Measurements from ENCODE around the gene PRELP. TPM values are rescaled to one million over a fixed set of nuclear protein-coding genes. Genes with fewer than 3 reads are reported as not detected.

Gene PRELP
- total and polyA plus RNA-seq, 2 of the 8 experiments (the other 6 are each of a cell fraction or from before 2014, with no cell fraction given) = 0.13 to 0.23 TPM

DNA sequence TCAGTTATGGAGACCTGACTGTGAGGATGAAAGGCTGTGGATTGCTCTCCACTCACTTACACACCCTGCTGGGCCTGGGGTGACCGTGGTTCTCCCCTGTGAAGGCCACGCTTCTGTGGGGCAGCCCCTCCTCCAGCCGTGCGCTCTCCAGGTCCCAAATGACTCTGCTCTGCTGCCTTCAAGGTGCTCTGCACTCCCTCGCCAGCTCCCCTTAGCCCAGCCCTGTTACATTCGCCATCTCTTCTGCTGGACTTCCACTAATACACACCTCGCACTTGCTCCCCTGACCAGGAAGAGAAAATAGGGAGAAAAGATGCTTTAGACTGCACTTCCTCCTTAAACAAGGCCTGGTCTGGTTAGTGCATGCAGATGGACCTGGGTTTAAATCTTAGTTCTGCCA is 42.9 kb downstream of the PRELP start:
- Histone ChIP-seq H3K23me2 (ENCODE audit: low read depth, low read length) (peaks cover 2% of the 10 kb centered on the region; the same call in 1 of the 2 replicates), H3K36me3 (ENCODE audit: control insufficient read depth in 2 of 4, insufficient read depth in 4 of 4, low read length in 3 of 4) (no peaks in the 10 kb centered on the region), H3K56ac (replicated peaks; ENCODE audit: insufficient read length, low read depth, low read length) (no peak overlapping the region), H3K23ac (ENCODE audit: insufficient read length) (no peak overlapping the region), H4K20me1 (replicated peaks in 1 of 2; ENCODE audit: control insufficient read depth in 1 of 2, insufficient read depth in 2 of 2, low read length in 2 of 2) (peaks cover 0 to 2% of the 10 kb centered on the region in 2 experiments), H2BK20ac (ENCODE audit: low read length) (peak overlapping the region; percentile 95; the same call in 1 of the 2 replicates), H3K27ac (ENCODE audit: low read depth, low read length) (no peak overlapping the region), H4K91ac (replicated peaks; ENCODE audit: insufficient read length, low read length) (no peak overlapping the region), H4K8ac (ENCODE audit: extremely low read depth, insufficient read depth, low read length) (no peak overlapping the region), H3K14ac (ENCODE audit: insufficient read length) (no peak overlapping the region), H3K9me3 (ENCODE audit: insufficient read depth in 2 of 2, low read depth in 1 of 2, low read length in 1 of 2) (no peaks in the 10 kb centered on the region), H3K4ac (replicated peaks; ENCODE audit: insufficient read length, low read depth, low read length) (peak overlapping the region; percentile 50), H3K4me3 (ENCODE audit: extremely low read depth in 1 of 4, insufficient read depth in 2 of 4, low read depth in 3 of 4, low read length in 4 of 4) (peak overlapping the region in 1 of 4 experiments; percentile 47; a peak in 4 of 8 replicates), H3K27me3 (replicated peaks in 1 of 4; ENCODE audit: control insufficient read depth in 3 of 4, extremely low read depth in 1 of 4, insufficient read depth in 3 of 4, low read length in 3 of 4) (peaks cover 7 to 66% (median 53%) of the 10 kb centered on the region in 4 experiments), H3K18ac (ENCODE audit: extremely low read depth, low read length) (no peak overlapping the region), H2BK12ac (ENCODE audit: low read depth, low read length) (peak overlapping the region; percentile 88), H3K79me2 (ENCODE audit: control insufficient read depth in 1 of 2, insufficient read depth in 2 of 2, low read length in 2 of 2) (no peaks in the 10 kb centered on the region), H4K5ac (ENCODE audit: insufficient read length, low read depth, low read length) (no peak overlapping the region), H3K4me2 (ENCODE audit: insufficient read depth in 1 of 2, low read depth in 2 of 2, low read length in 2 of 2) (peak overlapping the region; percentile 62 to 63), H2AFZ (ENCODE audit: low read length) (no peak overlapping the region), H3K9ac (replicated peaks in 1 of 4; ENCODE audit: extremely low read depth in 1 of 4, low read depth in 3 of 4, low read length in 3 of 4) (no peak overlapping the region), H3K4me1 (replicated peaks in 1 of 4; ENCODE audit: control insufficient read depth in 3 of 4, insufficient read depth in 4 of 4, low read length in 3 of 4) (peaks cover 29 to 65% (median 48%) of the 10 kb centered on the region in 4 experiments), H3K79me1 (ENCODE audit: low read depth, low read length) (no peaks in the 10 kb centered on the region), H2AK5ac (ENCODE audit: low read depth, low read length) (peak overlapping the region; percentile 71; the same call in 1 of the 2 replicates), H2BK5ac (ENCODE audit: low read depth, low read length) (peak overlapping the region; percentile 40; the same call in 1 of the 2 replicates), H2BK120ac (replicated peaks; ENCODE audit: low read depth, low read length) (peak overlapping the region; percentile 29), H2BK15ac (ENCODE audit: low read length) (no peak overlapping the region)
- POLR2A ChIA-PET (ENCODE audit: partially characterized antibody) = interaction anchor here (1.0 to 1.7 kb wide), 8 partner anchors 9 to 110 kb away, joined by 3 to 7 read pairs (median 4); partner anchors contain the start of gene ATP2B4
- no peak for FAIRE-seq
- TF ChIP-seq TEAD4 (IDR thresholded peaks at IDR 0.05; ENCODE audit: low read depth, low read length) = no peak
- no peak for TF ChIP-seq JUND (IDR thresholded peaks at IDR 0.05; ENCODE audit: low read length)
- no peak for TF ChIP-seq EZH2 (IDR thresholded peaks at IDR 0.05; ENCODE audit: low read depth, low read length, severe bottlenecking)
- TF ChIP-seq EGR1 (IDR thresholded peaks at IDR 0.05; ENCODE audit: borderline replicate concordance, low read depth, low read length) = no peak
- no peak for TF ChIP-seq SIRT6 (IDR thresholded peaks at IDR 0.05; ENCODE audit: low read length)
- no peak for TF ChIP-seq SP2 (IDR thresholded peaks at IDR 0.05; ENCODE audit: low read length)
- TF ChIP-seq CBX5 (IDR thresholded peaks at IDR 0.05; ENCODE audit: low read depth, low read length) = no peak
- TF ChIP-seq SP4 (IDR thresholded peaks at IDR 0.05; ENCODE audit: low read length) = no peak
- DNase-seq (ENCODE audit: low read depth in 1 of 2, low spot score in 2 of 2) = no peak
- WGBS, 2 experiments (ENCODE audit: extremely low coverage in 1 of 2, insufficient coverage in 1 of 2, insufficient read length in 1 of 2, insufficient replicate concordance in 2 of 2, low coverage in 1 of 2, low lambda C conversion rate in 2 of 2, missing lambda C conversion rate in 1 of 2) = 65% methylated on average over 6 of the region's 7 CpGs; no CpG with 5 or more reads in 1 of the 2 experiments
- CTCF ChIA-PET (ENCODE audit: partially characterized antibody) = interaction anchor here (0.8 to 13.3 kb wide), 6 partner anchors 9 to 184 kb away, joined by 3 to 108 read pairs (median 10); no protein-coding TSS in a partner anchor
